Left lung (tissue), 14 donors: ENCODE data around the gene HMMR. TPM values are rescaled to one million over a fixed set of nuclear protein-coding genes. Genes with fewer than 3 reads are reported as not detected.
A peak's percentile ranks its signal among the peaks of the same experiment; 100 is the strongest.
"Not testable (repeated sequence)": the region's sequence is repeated elsewhere in the genome, so short reads cannot be mapped to it uniquely, and the experiment has no call there.

ENCODE experiments used
- ATAC-seq: fragments of 200-7000 bp; cut with Tn5 transposase; one replicate; pipeline ENCODE4 v1.9.1; 2020; ENCODE audit warnings: moderate library complexity
- DNase-seq, 4 donors: peaks; one replicate each; pipeline ENCODE4 v3.0.0-alpha.2; 2013 to 2020
- H3K27ac ChIP-seq, 2 donors: fragments of 200-600 bp; sonication (generic) in 1 of 2; one replicate each; pipeline versions ENCODE4 v1.5.0 to v1.8.0; 2020 to 2021
- H3K27me3 ChIP-seq, 2 donors: fragments of 200-600 bp; sonication (generic) in 1 of 2; one replicate each; pipeline versions ENCODE4 v1.5.0 to v1.8.0; 2020 to 2021
- H3K36me3 ChIP-seq, 2 donors: fragments of 200-600 bp; sonication (generic) in 1 of 2; one replicate each; pipeline versions ENCODE4 v1.5.0 to v1.8.0; 2020 to 2021
- H3K4me1 ChIP-seq, 2 donors: fragments of 200-600 bp; one replicate each; pipeline ENCODE4 v1.8.0; 2021
- H3K4me3 ChIP-seq, 2 donors: fragments of 200-600 bp; sonication (generic) in 1 of 2; one replicate each; pipeline versions ENCODE4 v1.5.0 to v1.8.0; 2020 to 2021; ENCODE audit warnings: mild to moderate bottlenecking in 1 of 2
- H3K9me3 ChIP-seq, 2 donors: fragments of 200-600 bp; sonication (generic) in 1 of 2; one replicate each; pipeline versions ENCODE4 v1.5.0 to v1.8.0; 2020 to 2021
- intact Hi-C, 2 donors: fragments of 100-400 bp; cut with DNase I; formaldehyde crosslinking; loops; one replicate each; pipeline versions ENCODE4 v1.11.2 to v1.14.2; 2022
- long read RNA-seq, 12 donors: library from polyadenylated mRNA in 2 of 12; unstranded in 2 of 12; transcript quantifications; one replicate each; pipeline ENCODE4 v2.0.0 and lab custom pipeline, GENCODE V29; 2019 to 2026
- polyA plus RNA-seq, 6 donors: library from polyadenylated mRNA; unstranded; fragments of 120-200 nt; gene quantifications; one replicate each; pipeline ENCODE4 v1.2.1, GENCODE V29; 2013; ENCODE audit not compliant: insufficient read length in 6 of 6
- total RNA-seq, 2 donors: library from RNA; stranded (reverse); fragmentation: NEBNext Ultra II Directional; extraction: Animal tissue kit (Norgen Biotek cat#: 25700); gene quantifications; one replicate each; pipeline ENCODE4 v1.2.1, GENCODE V29; 2021
- TF ChIP-seq, protein P1 (sequence below), 2 donors: fragments of 200-600 bp; sonication (generic) in 1 of 2; IDR thresholded peaks; one replicate each; pipeline versions ENCODE4 v1.5.0 to v1.8.0; 2021; ENCODE audit warnings: antibody characterized with exemption in 2 of 2
- donor health status: DM: no; HTN: yes; CAD: no.
- donor health status: DM: no; HTN: no; CAD: no.

Gene HMMR, protein sequence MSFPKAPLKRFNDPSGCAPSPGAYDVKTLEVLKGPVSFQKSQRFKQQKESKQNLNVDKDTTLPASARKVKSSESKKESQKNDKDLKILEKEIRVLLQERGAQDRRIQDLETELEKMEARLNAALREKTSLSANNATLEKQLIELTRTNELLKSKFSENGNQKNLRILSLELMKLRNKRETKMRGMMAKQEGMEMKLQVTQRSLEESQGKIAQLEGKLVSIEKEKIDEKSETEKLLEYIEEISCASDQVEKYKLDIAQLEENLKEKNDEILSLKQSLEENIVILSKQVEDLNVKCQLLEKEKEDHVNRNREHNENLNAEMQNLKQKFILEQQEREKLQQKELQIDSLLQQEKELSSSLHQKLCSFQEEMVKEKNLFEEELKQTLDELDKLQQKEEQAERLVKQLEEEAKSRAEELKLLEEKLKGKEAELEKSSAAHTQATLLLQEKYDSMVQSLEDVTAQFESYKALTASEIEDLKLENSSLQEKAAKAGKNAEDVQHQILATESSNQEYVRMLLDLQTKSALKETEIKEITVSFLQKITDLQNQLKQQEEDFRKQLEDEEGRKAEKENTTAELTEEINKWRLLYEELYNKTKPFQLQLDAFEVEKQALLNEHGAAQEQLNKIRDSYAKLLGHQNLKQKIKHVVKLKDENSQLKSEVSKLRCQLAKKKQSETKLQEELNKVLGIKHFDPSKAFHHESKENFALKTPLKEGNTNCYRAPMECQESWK
- total RNA-seq = 1 to 10 TPM; 3.6 to 8.8 TPM
- 10 to 100 TPM; 11.6 to 27.5 (median 15.0) TPM for polyA plus RNA-seq
- long read RNA-seq, donor 1, partial matches to known transcripts = 0 of 4 reads
- long read RNA-seq, donor 1, other reads (novel, unspliced or antisense) = 0 of 4 reads
- long read RNA-seq, donor 2, partial matches to known transcripts = 0 of 2 reads
- long read RNA-seq, donor 2, other reads (novel, unspliced or antisense) = 0 of 2 reads
- long read RNA-seq, donor 3, partial matches to known transcripts = 0 of 1 reads
- long read RNA-seq, donor 3, other reads (novel, unspliced or antisense) = 0 of 1 reads
- long read RNA-seq, donor 4, partial matches to known transcripts = 4 of 6 reads
- long read RNA-seq, donor 4, other reads (novel, unspliced or antisense) = 1 of 6 reads
- long read RNA-seq, donor 5 = 0 reads
- long read RNA-seq, donor 6, partial matches to known transcripts = 0 of 1 reads
- long read RNA-seq, donor 6, other reads (novel, unspliced or antisense) = 0 of 1 reads
- long read RNA-seq, donor 7 = 0 reads
- long read RNA-seq, donor 8, partial matches to known transcripts = 0 of 2 reads
- long read RNA-seq, donor 8, other reads (novel, unspliced or antisense) = 0 of 2 reads
- long read RNA-seq, donor 9, partial matches to known transcripts = 0 of 1 reads
- long read RNA-seq, donor 9, other reads (novel, unspliced or antisense) = 0 of 1 reads
- long read RNA-seq, donor 10 = 0 reads
- long read RNA-seq, donor 11, partial matches to known transcripts = 0 of 1 reads
- long read RNA-seq, donor 11, other reads (novel, unspliced or antisense) = 0 of 1 reads
- long read RNA-seq, donor 12, partial matches to known transcripts = 0 of 2 reads
- long read RNA-seq, donor 12, other reads (novel, unspliced or antisense) = 0 of 2 reads

DNA sequence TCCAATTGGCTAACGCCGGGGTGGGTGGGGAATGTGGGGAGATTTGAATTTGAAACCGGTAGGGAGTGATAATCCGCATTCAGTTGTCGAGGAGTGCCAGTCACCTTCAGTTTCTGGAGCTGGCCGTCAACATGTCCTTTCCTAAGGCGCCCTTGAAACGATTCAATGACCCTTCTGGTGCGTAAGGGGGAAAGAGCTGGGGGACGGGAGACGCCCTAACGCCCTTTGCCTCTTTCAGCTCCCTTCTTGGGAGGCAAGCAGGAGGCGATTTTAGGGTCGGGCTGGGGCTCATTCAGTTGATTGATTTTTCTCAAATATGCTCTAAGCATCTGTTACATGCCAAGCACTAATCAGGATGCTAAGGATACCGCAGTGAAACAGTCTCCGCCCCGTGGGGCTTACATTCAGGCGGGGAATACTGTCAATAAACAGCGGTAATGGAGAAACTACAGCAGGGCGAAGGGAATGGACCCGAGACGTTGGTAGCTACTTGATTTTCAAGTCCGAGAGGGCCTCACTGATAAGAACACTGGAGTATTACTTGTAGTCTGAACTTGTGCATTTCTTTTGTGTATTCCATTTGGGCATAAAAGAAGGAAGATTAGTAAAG is at the start of gene HMMR:
HMMR (plus strand) TSS at position 71 of the 610 bp plus-strand sequence; CDS start at position 132, 61 bp downstream.
- DNase-seq (peak in 1 of 4 donors; percentile 44), ATAC-seq (no peak)
- H3K4me3 ChIP-seq = peak within 1 kb of the TSS; percentile 67 to 68
- peaks cover 10 to 38% of the 10 kb centered on the region in 2 donors for H3K4me1 ChIP-seq
- intact Hi-C loops = no loop called here
- H3K27me3 ChIP-seq = no peaks in the 10 kb centered on the region
- H3K36me3 ChIP-seq = peaks cover 0 to 5% of the 10 kb centered on the region in 2 donors
- TF ChIP-seq, protein P1, sequence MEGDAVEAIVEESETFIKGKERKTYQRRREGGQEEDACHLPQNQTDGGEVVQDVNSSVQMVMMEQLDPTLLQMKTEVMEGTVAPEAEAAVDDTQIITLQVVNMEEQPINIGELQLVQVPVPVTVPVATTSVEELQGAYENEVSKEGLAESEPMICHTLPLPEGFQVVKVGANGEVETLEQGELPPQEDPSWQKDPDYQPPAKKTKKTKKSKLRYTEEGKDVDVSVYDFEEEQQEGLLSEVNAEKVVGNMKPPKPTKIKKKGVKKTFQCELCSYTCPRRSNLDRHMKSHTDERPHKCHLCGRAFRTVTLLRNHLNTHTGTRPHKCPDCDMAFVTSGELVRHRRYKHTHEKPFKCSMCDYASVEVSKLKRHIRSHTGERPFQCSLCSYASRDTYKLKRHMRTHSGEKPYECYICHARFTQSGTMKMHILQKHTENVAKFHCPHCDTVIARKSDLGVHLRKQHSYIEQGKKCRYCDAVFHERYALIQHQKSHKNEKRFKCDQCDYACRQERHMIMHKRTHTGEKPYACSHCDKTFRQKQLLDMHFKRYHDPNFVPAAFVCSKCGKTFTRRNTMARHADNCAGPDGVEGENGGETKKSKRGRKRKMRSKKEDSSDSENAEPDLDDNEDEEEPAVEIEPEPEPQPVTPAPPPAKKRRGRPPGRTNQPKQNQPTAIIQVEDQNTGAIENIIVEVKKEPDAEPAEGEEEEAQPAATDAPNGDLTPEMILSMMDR (IDR thresholded peaks at IDR 0.05) = no peak
- no peaks in the 10 kb centered on the region for H3K9me3 ChIP-seq
- H3K27ac ChIP-seq = peak within 1 kb of the TSS; percentile 94 to 96

DNA sequence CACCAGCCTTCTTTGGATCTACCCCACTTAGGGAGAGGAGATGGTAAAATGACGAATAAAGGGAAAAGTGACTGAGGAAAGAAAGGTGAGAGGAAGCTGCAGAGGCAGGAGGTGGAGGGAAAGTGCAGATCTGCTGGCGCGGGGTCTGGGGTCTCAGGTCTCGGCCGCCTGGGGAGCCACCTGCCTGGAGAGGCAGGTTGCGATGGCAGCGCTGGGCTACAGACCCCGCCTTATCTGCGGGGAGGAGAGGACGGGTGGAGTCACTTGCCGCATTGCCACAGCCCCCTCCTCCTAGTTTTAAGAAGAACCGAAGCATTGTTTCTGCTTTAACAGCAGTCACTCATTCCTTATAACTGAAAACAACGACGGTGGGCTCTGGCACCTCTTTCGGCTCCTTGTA is 44.8 kb upstream of the HMMR start:
- H3K9me3 ChIP-seq, ATAC-seq, H3K27ac ChIP-seq, H3K36me3 ChIP-seq, H3K4me3 ChIP-seq, intact Hi-C loops, H3K4me1 ChIP-seq: not testable (repeated sequence)
- peaks cover 7 to 24% of the 10 kb centered on the region in 2 donors for H3K27me3 ChIP-seq
- DNase-seq = peak in 1 of 4 donors; percentile 75

DNA sequence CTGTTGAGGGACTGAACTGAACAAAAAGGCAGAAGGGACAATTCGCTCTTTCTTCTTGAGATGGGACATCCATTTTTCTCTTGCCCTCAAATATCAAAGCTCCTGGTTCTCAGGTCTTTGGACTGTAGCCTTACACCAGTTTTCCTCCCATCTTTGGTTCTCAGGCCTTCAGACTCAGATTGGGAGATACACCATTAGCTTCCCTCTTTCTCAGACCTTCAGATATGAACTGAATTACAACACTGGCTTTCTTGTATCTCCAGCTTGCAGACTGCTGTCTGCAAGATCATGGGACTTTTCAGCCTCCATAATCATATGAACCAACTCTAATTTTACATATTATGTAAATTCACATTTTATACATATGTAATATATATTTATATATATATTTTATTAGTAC is 35.6 kb upstream of the HMMR start:
- no peaks in the 10 kb centered on the region for H3K4me1 ChIP-seq
- TF ChIP-seq, protein P1 (IDR thresholded peaks at IDR 0.05) = no peak
- DNase-seq = no peak
- intact Hi-C loops = no loop called here
- H3K27ac ChIP-seq = no peak overlapping the region
- no peaks in the 10 kb centered on the region for H3K36me3 ChIP-seq
- no peaks in the 10 kb centered on the region for H3K27me3 ChIP-seq
- no peak for ATAC-seq
- H3K4me3 ChIP-seq = no peak overlapping the region
- no peaks in the 10 kb centered on the region for H3K9me3 ChIP-seq

DNA sequence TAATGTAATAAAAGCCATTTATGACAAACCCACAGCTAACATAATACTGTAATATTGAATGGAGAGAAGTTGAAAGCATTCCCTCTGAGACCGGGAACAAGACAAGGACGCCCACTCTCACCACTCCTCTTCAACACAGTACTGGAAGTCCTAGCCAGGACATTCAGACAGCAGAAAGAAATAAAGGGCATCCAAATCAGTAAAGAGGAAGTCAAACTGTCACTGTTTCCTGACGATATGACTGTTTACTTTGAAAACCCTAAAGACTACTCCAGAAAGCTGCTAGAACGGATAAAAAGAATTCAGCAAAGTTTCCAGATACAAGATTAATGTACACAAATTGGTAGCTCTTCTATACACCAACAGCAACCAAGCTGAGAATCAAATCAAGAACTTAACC is 34.3 kb upstream of the HMMR start:
- intact Hi-C loops, H3K27ac ChIP-seq, H3K36me3 ChIP-seq, DNase-seq, H3K4me1 ChIP-seq, H3K9me3 ChIP-seq, H3K4me3 ChIP-seq, H3K27me3 ChIP-seq, ATAC-seq: not testable (repeated sequence)

DNA sequence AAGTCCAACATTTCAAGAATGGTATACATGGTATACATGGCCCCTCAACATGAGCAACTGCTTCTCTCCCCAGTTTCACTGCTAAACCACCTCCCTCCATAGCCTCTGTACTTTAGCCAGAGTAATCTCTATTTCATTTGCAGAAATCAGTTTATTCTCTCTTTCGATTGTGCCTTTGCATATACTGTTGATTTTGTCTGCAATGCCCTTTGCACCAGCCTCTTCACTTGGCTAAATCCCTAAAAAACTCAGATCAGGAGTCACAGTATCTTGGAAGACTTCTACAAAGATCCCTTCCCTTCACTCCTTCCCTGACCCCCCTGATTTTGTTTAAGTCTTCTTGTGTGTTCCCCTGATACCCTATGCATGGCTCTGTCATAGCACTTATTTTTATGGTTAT is 27.9 kb upstream of the HMMR start:
- TF ChIP-seq, protein P1 (IDR thresholded peaks at IDR 0.05) = no peak
- Histone ChIP-seq H3K4me3 (no peak overlapping the region), H3K9me3 (no peaks in the 10 kb centered on the region), H3K36me3 (no peaks in the 10 kb centered on the region), H3K27me3 (no peaks in the 10 kb centered on the region), H3K4me1 (no peaks in the 10 kb centered on the region), H3K27ac (no peak overlapping the region)
- intact Hi-C loops = no loop called here
- ATAC-seq (no peak), DNase-seq (no peak)
